Esophagus squamous epithelium (tissue), 5 donors: ENCODE measurements around the gene HBB. TPM values are rescaled to one million over a fixed set of nuclear protein-coding genes. Genes with fewer than 3 reads are reported as not detected.

ENCODE experiments used
- DNase-seq: peaks from one replicate; lab custom pipeline; 2025; lab: John Stamatoyannopoulos, UW
- H3K27ac ChIP-seq, 4 donors: fragments of 200-600 bp; sonication (generic); one replicate each; pipeline ENCODE4 v1.5.1; 2016 to 2019; ENCODE audit warnings: mild to moderate bottlenecking in 1 of 4
- H3K27me3 ChIP-seq, 4 donors: fragments of 200-600 bp; sonication (generic); 1 replicate in 3 of 4; 2 replicates in 1 of 4; pipeline versions ENCODE4 v1.5.1 to v1.6.0; 2017 to 2021; ENCODE audit warnings: antibody characterized with exemption in 1 of 4
- H3K36me3 ChIP-seq, 3 donors: fragments of 200-600 bp; sonication (generic); one replicate each; pipeline ENCODE4 v1.5.1; 2016 to 2019
- H3K4me1 ChIP-seq, 3 donors: fragments of 200-600 bp; sonication (generic); one replicate each; pipeline ENCODE4 v1.5.1; 2017 to 2019
- H3K4me3 ChIP-seq, 4 donors: fragments of 200-600 bp; sonication (generic); 1 replicate in 3 of 4; 2 replicates in 1 of 4; pipeline ENCODE4 v1.5.1; 2016 to 2019; ENCODE audit warnings: mild to moderate bottlenecking in 2 of 4, moderate library complexity in 1 of 4
- H3K9me3 ChIP-seq, 3 donors: fragments of 200-600 bp; sonication (generic); one replicate each; pipeline ENCODE4 v1.5.1; 2016 to 2019
- CTCF ChIP-seq, 6 experiments: fragments of 450-650 bp in 4 of 6; fragments of 200-600 bp in 2 of 6; sonication (generic) in 2 of 6; IDR thresholded peaks; one replicate each; pipeline ENCODE4 v1.5.1; 2016 to 2019; ENCODE audit warnings: antibody characterized with exemption in 6 of 6, mild to moderate bottlenecking in 4 of 6, moderate library complexity in 4 of 6
- POLR2A ChIP-seq, 4 donors: fragments of 450-650 bp; IDR thresholded peaks; one replicate each; pipeline ENCODE4 v1.6.1; 2017; ENCODE audit warnings: antibody characterized with exemption in 4 of 4, mild to moderate bottlenecking in 4 of 4, moderate library complexity in 3 of 4
- WGBS, 2 donors: methylation state at CpG; one replicate each; pipeline ENCODE4 v1.1.5; 2018; 5-methylcytosine and 5-hydroxymethylcytosine counted together
- intact Hi-C: fragments of 100-400 bp; cut with DNase I; formaldehyde crosslinking; loops from one replicate; pipeline ENCODE4 v1.15.0; 2022
- total RNA-seq, 4 donors: library from RNA; depleted of rRNA; stranded (reverse); fragments of >200 nt; gene quantifications; one replicate each; pipeline ENCODE4 v1.1.0, GENCODE V29; 2016
- donor health status: DM: yes; HTN: yes; CAD: no.

HBB gene
- total RNA-seq, 4 donors from 2014 or later = 1.6 to 7.9 (median 2.7) TPM; not detected in 1

GRCh38 chr11:5239046-5239445 is 12.2 kb upstream of the HBB start:
- DNase-seq = no peak
- no peak overlapping the region for H3K27ac ChIP-seq
- no peaks in the 10 kb centered on the region for H3K27me3 ChIP-seq
- TF ChIP-seq POLR2A (IDR thresholded peaks at IDR 0.05) = no peak
- no peak for TF ChIP-seq CTCF (IDR thresholded peaks at IDR 0.05)
- H3K9me3 ChIP-seq = no peaks in the 10 kb centered on the region
- no peaks in the 10 kb centered on the region for H3K4me1 ChIP-seq
- intact Hi-C loops = no loop called here
- no peaks in the 10 kb centered on the region for H3K36me3 ChIP-seq
- H3K4me3 ChIP-seq = no peak overlapping the region

- intact Hi-C loops = no loop called here
- Histone ChIP-seq H3K4me1 (no peaks in the 10 kb centered on the region), H3K4me3 (no peak overlapping the region), H3K27ac (no peak overlapping the region), H3K9me3 (no peaks in the 10 kb centered on the region), H3K36me3 (no peaks in the 10 kb centered on the region), H3K27me3 (no peaks in the 10 kb centered on the region)
- 34 to 58% methylated on average over 2 of the region's 2 CpGs for WGBS, 2 donors
- DNase-seq = no peak
- no peak for TF ChIP-seq POLR2A (IDR thresholded peaks at IDR 0.05)
- no peak for TF ChIP-seq CTCF (IDR thresholded peaks at IDR 0.05)
These were observed 11.6 kb upstream of the HBB start for GRCh38 chr11:5238486-5238885.

- TF ChIP-seq POLR2A (IDR thresholded peaks at IDR 0.05) (no peak), CTCF (IDR thresholded peaks at IDR 0.05) (no peak)
- Histone ChIP-seq H3K4me1 (no peaks in the 10 kb centered on the region), H3K4me3 (no peak overlapping the region), H3K27me3 (no peaks in the 10 kb centered on the region), H3K36me3 (no peaks in the 10 kb centered on the region), H3K27ac (no peak overlapping the region), H3K9me3 (no peaks in the 10 kb centered on the region)
- 87 to 95% methylated on average over 2 of the region's 2 CpGs for WGBS, 2 donors
- intact Hi-C loops = no loop called here
- DNase-seq = no peak
These were observed 10.5 kb upstream of the HBB start for GRCh38 chr11:5237420-5237819.

GRCh38 chr11:5235364-5236095 is 8.7 kb upstream of the HBB start:
- intact Hi-C loops = no loop called here
- 74 to 79% methylated on average over 5 of the region's 5 CpGs for WGBS, 2 donors
- no peaks in the 10 kb centered on the region for H3K4me1 ChIP-seq
- no peak overlapping the region for H3K27ac ChIP-seq
- DNase-seq = no peak
- H3K4me3 ChIP-seq = no peak overlapping the region
- TF ChIP-seq CTCF (IDR thresholded peaks at IDR 0.05) = no peak
- TF ChIP-seq POLR2A (IDR thresholded peaks at IDR 0.05) = no peak
- no peaks in the 10 kb centered on the region for H3K36me3 ChIP-seq
- H3K27me3 ChIP-seq = no peaks in the 10 kb centered on the region
- no peaks in the 10 kb centered on the region for H3K9me3 ChIP-seq

- H3K27ac ChIP-seq = no peak within 1 kb of the TSS
- no peaks in the 10 kb centered on the region for H3K4me1 ChIP-seq
- no peak within 1 kb of the TSS for H3K4me3 ChIP-seq
- DNase-seq = no peak
- H3K9me3 ChIP-seq = no peaks in the 10 kb centered on the region
- intact Hi-C loops = no loop called here
- TF ChIP-seq CTCF (IDR thresholded peaks at IDR 0.05) (no peak), POLR2A (IDR thresholded peaks at IDR 0.05) (no peak)
- H3K36me3 ChIP-seq = no peaks in the 10 kb centered on the region
- 37 to 52% methylated on average over 2 of the region's 2 CpGs for WGBS, 2 donors
- no peaks in the 10 kb centered on the region for H3K27me3 ChIP-seq
These were observed 7.5 kb upstream of the HBB start, which contains the start of gene HBD for GRCh38 chr11:5234381-5234834. TSS of gene HBD (minus strand) at chr11:5234483. CDS start at chr11:5234433, 50 bp downstream.
